KBM-7 (cell line): Measurements from ENCODE around the gene ABCC1.
"Not testable (repeated sequence)": the region's sequence is repeated elsewhere in the genome, so short reads cannot be mapped to it uniquely, and the experiment has no call there.

ENCODE experiments used
- DNase-seq: peaks from one replicate; pipeline ENCODE4 v3.0.0-alpha.2; 2015
- in situ Hi-C: fragments of 300-500 bp; cut with MboI; formaldehyde crosslinking; loops from 2 replicates; pipeline ENCODE4 v1.14.3; 2020; ENCODE audit warnings: low sequenced_read_pairs, low pct_unique_long_range_greater_than_20kb, mixed read lengths

Gene ABCC1

DNA sequence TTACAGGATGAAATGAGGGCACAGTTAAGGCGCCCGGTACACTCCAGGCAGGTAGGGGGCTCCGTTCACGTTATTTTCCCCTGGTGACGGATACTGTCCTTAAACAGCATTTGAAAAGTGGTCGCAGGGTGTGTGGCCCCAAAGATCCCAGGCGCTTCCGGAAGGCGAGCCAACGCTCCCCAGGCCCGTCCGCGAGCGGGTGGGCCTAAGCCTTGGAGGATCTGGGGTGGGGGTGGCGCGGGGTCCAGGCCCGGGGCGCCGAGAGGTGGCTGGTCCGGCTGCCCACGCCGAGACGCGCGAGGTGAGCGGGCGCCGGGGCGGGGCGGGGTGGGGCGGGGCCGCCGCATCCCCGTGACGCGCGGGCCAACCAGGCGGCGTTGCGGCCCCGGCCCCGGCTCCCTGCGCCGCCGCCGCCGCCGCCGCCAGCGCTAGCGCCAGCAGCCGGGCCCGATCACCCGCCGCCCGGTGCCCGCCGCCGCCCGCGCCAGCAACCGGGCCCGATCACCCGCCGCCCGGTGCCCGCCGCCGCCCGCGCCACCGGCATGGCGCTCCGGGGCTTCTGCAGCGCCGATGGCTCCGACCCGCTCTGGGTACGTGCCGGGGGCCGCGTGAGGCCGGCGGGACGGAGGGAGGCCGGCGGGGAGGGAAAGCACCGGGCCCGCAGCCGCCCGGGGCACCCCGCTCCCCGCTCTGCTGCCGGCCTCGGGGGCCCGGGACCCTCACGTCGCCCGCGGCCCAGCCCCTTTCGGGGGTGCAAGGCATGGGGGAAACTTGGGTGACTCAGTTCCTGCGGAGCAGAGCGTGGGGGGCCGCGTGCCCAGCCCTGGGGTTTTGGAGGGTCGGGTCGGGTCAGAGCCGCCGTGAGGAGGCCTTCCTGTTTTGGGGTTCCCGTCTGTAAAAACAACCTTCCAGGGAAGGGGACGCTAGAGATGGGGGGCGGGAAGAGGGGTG, at the start of gene ABCC1:
TSS of gene ABCC1 (plus strand) at position 407 of the 951 bp plus-strand sequence. CDS start at position 543, 136 bp downstream.
- DNase-seq, result peak; percentile 36
- in situ Hi-C loops, result no loop called here

DNA sequence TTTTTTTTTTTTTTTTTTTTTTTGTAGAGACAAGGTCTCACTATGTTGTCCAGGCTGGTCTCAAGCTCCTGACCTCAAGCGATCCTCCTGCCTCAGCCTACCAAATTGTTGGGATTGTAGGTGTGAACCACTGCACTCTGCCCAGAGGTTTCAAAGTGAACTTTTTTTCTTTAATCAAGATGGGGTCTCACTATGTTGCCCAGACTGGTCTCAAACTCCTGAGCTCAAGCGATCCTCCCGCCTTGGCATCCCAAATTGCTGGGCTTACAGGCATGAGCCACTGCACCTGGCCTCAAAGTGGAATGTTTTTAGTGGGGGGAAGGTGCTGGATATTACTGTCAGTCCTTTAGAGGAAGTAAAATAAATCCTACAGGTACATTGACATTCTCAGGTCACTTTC, 49.1 kb upstream of the ABCC1 start:
- in situ Hi-C loops, result no loop called here
- DNase-seq, result no peak

DNA sequence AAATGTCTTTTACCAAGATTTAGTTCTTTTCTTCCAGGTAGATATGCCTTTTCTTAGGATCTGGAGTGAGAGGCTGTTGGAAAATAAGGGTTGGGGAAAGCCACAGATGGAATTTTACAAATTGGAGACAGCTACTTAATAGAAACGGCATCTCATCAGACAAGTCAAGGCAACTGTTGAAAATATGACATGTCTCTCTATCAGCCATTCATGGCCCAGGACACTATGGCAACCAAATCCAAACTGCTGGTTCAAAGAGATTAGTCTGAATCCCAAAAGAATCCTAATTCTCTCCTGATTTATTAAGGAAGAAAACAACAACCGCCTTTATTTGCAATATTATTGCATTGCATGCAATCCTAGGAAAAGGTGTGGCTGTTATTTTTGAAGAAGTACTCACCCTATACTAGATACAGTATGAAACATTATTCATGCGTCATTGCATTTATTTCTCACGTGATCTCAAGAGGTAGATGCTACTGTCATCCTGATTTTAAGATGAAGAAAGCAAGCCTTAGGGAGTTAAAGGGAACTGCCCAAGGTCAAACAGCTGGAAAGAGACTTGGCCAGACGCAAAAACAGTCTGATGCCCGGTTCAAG, 48.4 kb upstream of the ABCC1 start:
- in situ Hi-C loops, result no loop called here
- DNase-seq, result no peak

DNA sequence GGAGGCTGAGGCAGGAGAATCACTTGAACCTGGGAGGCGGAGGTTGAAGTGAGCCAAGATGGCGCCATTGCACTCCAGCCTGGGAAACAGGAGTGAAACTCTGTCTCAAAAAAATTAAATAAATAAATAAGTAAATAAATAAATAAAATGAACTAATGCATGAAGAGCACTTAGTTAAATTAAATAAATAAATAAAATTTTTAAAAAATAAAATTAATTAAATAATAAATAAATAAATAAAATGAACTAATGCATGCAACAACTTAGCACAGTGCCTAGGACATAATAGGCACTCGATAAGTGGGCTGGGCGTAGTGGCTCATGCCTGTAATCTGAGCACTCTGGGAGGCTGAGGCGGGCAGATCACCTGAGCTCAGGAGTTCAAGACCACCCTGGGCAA, 45.5 kb upstream of the ABCC1 start:
- in situ Hi-C loops, result no loop called here
- no peak for DNase-seq

DNA sequence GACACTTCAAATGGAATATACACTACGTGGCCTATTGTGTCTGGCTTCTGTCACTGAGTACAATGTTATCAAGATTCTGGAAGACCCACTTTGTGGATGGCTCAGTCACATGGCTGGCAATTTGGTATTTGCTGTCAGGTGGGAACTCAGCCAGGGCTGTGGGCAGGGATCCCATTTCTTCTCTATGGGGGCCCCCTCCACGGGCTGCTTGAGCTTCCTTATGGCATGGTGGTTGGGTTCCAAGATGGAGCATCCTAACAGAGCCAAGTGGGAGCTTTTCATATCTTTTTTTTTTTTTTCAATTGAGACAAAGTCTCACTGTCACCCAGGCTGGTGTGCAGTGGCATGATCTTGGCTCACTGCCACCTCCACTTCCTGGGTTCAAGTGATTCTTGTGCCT, 43.0 kb upstream of the ABCC1 start:
- no peak for DNase-seq
- in situ Hi-C loops, result no loop called here

DNA sequence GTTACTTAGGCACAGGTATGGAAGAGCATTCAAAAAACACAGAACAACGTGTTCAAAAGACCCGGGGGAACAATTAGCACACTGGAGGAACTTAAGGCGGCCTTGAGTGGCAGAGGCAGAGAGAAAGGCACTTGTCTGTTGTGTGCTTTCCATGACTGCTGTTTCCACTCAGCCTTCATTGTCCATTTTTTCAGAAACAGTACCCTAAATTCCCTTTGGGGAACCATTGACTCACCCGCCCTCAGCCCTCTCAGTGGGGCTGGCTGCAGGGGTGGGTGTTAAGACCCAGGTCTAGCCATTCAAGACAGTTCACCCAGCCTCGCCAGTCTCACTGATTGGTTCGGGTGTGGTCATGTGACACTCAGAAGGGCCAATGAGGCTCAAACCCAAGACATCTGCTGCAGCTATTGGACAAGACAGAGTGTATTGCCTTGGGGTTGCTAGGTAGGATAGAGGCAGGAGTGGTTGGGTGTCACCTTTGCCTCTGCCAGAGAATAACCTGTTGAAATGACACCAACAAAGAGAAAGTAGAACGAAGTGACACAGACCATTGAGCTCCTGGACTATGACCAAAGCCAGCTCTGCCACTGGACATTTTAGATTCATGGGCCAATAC, 41.4 kb upstream of the ABCC1 start:
- DNase-seq, result peak; percentile 38
- in situ Hi-C loops, result no loop called here

DNA sequence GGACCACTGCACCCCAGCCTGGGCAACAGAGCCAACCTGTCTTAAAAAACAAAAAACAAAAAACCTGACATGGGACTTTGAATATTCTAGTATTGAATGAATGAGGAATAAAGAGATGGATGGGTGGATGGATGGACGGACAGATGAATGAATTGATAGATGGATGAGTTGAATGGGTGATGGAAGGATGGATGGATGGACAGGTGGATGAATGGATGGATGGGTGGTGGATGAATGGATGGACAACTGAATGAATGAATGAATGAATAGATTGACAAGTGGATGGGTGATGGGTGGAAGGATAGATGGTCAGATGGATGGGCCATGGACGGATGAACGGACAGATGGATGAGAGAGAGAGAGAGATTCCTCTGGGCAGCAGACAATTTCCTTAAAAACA, 38.2 kb upstream of the ABCC1 start:
- in situ Hi-C loops, result no loop called here
- no peak for DNase-seq

DNA sequence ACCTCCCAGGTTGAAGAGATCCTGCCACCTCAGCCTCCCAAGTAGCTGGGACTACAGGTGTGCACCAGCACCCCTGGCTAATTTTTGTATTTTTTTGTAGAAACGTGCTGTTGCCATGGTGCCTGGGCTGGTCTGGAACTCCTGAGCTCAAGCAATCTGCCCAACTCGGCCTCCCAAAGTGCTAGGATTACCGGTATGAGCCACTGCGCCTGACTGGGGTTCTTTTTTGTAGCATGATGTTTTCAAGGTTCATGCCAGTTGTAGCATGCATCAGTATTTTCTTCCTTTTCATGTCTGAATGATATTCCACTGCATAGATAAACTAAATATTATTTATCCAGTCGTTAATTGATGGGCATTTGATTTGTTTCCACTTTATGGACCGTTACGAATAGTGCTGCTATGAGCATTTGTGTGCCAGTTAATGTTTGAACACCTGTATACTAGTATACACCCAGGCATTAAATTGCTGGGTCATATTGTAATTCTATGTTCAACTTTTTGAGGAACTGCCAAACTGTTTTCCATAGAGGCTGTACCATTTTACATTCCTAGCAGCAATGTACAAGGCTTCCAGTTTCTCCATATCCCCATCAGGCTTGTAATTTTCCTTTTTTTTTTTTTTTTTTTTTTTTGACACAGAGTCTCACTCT, 36.2 kb upstream of the ABCC1 start:
- no peak for DNase-seq
- in situ Hi-C loops, result no loop called here

DNA sequence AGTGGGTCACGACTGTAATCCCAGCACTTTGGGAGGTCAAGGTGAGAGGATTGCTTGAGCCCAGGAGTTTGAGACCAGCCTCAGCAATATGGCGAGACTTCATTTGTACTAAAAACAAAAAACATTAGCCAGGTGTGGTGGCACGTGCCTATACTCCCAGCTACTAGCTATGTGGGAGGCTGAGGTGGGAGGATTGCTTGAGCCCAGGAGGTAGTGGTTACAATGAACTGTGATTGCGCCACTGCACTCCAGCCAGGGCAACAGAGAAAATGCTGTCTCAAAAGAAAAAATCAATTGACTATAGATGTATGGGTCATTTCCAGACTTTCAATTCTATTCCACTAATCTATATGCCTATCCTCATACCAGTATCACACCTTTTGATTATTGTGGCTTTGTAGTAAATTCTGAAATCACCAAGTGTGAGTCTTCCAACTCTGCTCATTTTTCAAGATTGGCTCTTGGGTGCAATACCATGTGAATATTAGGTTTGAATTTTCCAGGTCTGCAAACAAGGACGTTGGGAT, 33.8 kb upstream of the ABCC1 start:
- in situ Hi-C loops, result no loop called here
- DNase-seq, result no peak

DNA sequence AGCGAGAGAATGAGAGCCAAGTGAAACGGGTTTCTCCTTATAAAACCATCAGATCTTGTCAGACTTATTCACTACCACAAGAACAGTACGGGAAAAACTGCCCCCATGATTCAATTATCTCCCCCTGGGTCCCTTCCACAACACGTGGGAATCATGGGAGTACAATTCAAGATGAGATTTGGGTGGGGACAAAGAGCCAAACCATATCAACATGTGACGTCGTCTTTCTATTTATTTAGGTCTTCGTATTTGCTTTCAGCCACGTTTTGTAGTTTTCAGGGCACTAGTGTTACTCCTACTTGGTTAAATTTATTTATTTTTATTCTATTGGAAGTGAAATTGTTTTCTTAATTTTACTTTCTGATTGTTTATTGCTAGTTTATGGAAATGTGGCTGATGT, 33.1 kb upstream of the ABCC1 start:
- in situ Hi-C loops, result no loop called here
- no peak for DNase-seq

DNA sequence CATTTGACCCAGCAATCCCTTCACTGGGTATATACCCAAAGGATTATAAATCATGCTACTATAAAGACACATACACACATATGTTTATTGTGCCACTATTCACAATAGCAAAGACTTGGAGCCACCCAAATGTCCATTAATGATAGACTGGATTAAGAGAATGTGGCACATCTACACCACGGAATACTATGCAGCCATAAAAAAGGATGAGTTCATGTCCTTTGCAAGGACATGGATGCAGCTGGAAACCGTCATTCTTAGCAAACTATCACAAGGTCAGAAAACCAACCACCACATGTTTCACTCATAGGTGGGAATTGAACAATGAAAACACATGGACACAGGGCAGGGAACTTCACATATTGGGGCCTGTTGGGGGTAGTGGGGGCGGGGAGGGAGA, 31.1 kb upstream of the ABCC1 start:
- DNase-seq, in situ Hi-C loops: not testable (repeated sequence)

DNA sequence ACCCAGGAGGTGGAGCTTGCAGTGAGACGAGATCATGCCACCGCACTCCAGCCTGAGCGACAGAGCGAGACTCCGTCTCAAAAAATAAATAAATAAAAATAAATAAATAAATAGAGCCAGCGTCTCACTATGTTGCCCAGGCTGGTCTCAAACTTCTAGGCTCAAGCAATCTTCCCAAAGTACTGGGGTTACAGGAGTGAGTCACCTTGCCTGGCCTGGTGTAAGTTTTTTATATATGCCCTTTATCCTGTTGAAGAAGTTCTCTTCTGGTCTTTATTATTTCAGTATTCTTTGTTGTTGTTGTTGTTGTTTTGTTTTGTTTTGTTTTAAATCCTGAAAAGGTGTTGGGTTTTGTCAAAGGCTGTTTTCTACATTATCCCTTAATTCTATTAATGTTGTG, 30.1 kb upstream of the ABCC1 start:
- in situ Hi-C loops, result no loop called here
- DNase-seq, result no peak

DNA sequence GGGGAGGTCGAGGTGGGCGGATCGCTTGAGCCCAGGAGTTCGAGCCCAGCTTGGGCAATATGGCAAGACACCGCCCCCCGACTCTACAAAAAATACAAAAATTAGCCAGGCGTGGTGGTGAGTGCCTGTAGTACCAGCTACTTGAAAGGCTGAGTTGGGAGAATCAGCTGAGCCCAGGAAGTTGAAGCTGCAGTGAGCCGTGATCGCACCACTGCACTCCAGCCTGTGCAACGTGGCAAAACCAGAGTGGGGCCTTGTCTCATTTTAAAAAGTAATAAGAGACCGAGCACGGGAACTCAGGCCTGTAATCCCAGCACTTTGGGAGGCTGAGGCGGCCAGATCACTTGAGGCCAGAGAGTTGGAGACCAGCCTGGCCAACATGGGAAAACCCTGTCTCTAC, 24.4 kb upstream of the ABCC1 start:
- in situ Hi-C loops, result no loop called here
- DNase-seq, result no peak

DNA sequence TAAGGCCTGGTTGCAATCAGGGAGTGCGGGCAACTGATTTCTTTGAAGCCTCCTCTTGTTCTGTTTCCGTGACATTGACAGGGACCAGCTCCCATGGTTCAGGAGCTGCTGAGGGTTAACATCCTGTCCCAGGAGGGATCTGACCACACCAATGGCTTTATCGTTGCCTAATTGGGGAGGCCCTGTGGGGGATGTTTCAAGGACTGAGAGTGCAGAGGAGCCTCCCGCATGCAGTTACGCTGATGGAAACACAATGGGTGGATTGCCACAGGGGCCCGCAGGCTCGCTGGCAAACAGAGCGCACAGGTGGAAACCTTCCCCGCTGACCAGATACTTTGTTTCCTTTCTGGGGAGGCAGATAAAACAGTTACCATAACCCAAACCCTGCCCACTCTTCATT, 23.8 kb upstream of the ABCC1 start:
- DNase-seq, result no peak
- in situ Hi-C loops, result no loop called here

DNA sequence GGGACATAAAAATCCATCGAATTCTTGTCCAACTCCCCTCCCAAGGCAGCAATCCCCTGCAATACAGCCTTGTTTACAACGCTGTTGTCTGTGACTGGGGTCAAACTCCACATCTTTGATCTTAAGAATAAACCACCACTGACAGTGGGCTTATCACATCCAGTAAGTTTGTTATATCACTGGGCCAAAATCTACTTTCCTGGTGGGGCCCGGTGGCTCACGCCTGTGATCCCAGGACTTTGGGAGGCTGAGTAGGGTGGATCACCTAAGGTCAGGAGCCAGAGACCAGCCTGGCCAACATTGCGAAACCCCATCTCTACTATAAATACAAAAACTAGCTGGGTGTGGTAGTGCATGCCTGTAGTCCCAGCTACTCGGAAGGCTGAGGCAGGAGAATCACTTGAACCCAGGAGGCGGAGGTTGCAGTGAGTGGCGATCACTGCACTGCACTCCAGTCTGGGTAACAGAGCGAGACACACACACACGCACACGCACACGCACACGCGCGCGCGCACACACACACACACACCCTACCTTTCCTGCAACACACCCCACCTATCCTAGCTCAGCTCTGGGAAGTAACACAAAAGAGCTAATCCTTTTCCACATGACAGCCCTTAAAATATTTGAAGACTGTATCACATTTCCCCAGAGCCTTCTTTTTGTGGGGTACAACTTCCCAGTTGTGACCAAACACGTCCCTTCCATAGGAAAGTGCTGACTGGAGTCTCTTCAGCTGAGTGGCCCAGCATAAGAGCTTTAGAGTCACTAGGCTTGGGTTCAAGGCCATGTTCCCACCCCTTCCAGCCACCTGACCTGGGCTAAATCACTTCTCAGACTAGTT, 20.9 kb upstream of the ABCC1 start:
- in situ Hi-C loops, result no loop called here
- DNase-seq, result no peak

DNA sequence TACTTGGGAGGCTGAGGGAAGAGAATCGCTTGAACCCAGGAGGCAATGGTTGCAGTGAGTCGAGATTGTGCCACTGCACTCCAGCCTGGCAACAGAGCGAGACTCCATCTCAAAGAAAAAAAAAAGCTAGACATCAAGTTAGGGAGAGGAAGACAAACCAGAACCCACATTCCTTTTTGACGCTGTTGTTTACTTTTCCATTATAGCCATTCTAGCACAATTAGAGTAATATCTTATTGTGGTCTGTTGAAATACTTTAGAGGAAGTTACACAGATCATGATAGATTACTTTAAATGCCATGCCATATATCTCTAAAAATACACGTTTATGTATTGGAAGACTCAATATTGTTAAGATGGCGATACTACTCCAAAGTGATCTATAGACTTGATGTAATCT, 16.5 kb upstream of the ABCC1 start:
- in situ Hi-C loops, result no loop called here
- no peak for DNase-seq

DNA sequence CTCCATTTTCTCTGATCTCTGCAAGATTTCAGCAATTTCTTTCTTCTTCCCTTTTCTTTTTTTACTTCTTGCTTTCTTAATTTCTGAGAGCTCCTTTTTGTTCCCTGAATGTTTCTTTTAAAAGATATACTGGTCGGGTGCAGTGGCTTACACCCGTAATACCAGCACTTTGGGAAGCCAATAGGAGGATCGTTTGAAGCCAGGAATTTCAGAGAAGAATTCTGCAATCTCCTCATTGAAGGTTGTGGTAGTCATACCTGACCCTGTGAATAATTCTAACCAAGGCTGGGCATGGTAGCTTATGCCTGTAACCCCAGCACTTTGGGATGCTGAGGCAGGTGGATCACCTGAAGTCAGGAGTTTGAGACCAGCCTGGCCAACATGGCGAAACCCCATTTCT, 15.6 kb upstream of the ABCC1 start:
- in situ Hi-C loops, result no loop called here
- DNase-seq, result no peak

DNA sequence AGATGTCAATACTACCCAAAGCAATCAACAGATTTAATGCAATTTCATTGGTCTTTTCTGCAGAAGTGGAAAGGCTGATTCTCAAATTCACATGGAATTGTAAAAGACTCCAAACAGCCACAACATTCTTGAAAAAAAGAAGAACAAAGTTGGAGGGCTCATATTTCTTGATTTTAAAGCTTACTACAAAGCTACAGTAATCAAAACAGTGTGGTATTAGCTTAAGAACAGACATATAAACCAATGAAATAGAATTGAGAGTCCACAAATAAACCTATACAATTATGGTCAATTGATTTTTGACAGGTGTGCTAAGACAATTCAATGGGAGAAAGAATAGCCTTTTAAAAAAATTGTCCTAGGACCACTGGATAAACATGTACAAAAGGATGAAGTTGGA, 14.4 kb upstream of the ABCC1 start:
- no peak for DNase-seq
- in situ Hi-C loops, result no loop called here

DNA sequence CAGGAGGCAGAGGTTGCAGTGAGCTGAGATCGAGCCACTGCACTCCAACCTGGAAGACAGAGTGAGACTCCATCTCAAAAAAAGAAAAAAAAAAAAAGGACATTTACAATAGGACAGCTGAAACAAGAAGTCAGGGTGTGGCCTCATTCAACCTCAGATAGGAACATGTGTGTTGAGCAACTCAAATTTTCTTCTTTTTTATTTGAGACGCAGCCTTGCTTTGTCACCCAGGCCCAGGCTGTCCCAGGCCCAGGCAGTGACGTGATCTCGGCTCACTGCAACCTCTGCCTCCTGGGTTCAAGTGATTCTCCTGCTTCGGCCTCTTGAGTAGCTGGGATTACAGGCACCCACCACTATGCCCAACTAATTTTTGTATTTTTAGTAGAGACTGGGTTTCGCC, 12.6 kb upstream of the ABCC1 start:
- in situ Hi-C loops, result not testable (repeated sequence)

More for the DNA sequence above, 12.6 kb upstream of the ABCC1 start:
- not testable (repeated sequence) for DNase-seq
